BE2C (cell line): Measurements from ENCODE around the gene APRT.

ENCODE experiments used
- DNase-seq: peaks from one replicate; pipeline ENCODE4 v3.0.0-alpha.2; 2020
- H3K27me3 ChIP-seq: fragments of 250-450 bp; sonication (Bioruptor Pico); 2 replicates; pipeline ENCODE4 v1.5.1; 2020; ENCODE audit warnings: mild to moderate bottlenecking
- H3K36me3 ChIP-seq: fragments of 250-450 bp; sonication (Bioruptor Pico); 2 replicates; pipeline ENCODE4 v1.5.1; 2020; ENCODE audit warnings: mild to moderate bottlenecking
- H3K4me1 ChIP-seq: fragments of 250-450 bp; sonication (Bioruptor Pico); 2 replicates; pipeline ENCODE4 v1.5.1; 2020
- H3K4me3 ChIP-seq: 2 replicates; pipeline ENCODE4 v1.5.1; 2011; ENCODE audit warnings: low read depth, low read length
- H3K9me3 ChIP-seq: fragments of 250-450 bp; sonication (Bioruptor Pico); 2 replicates; pipeline ENCODE4 v1.5.1; 2020
- CTCF ChIP-seq: IDR thresholded peaks from 2 replicates; pipeline ENCODE4 v1.5.1; 2012; ENCODE audit warnings: mild to moderate bottlenecking, low read depth, low read length

The APRT gene

GRCh38 chr16:88805340-88805715, 6.4 kb downstream of the APRT start:
- Histone ChIP-seq H3K4me1 (peaks cover 3% of the 10 kb centered on the region), H3K9me3 (no peaks in the 10 kb centered on the region), H3K36me3 (peaks cover 62% of the 10 kb centered on the region), H3K27me3 (no peaks in the 10 kb centered on the region), H3K4me3 (peak overlapping the region; percentile 58)
- no peak for DNase-seq
- no peak for TF ChIP-seq CTCF

- peak overlapping the region; percentile 58 for H3K4me3 ChIP-seq
- H3K27me3 ChIP-seq = no peaks in the 10 kb centered on the region
- DNase-seq = no peak
- H3K4me1 ChIP-seq = no peaks in the 10 kb centered on the region; the same call in 1 of the 2 replicates
- H3K36me3 ChIP-seq = peaks cover 56% of the 10 kb centered on the region
- TF ChIP-seq CTCF = no peak
- no peaks in the 10 kb centered on the region for H3K9me3 ChIP-seq
Measured at GRCh38 chr16:88804552-88805339, 7.0 kb downstream of the APRT start.

GRCh38 chr16:88804173-88804551, 7.6 kb downstream of the APRT start:
- H3K4me1 ChIP-seq = no peaks in the 10 kb centered on the region; the same call in 1 of the 2 replicates
- peaks cover 50% of the 10 kb centered on the region for H3K36me3 ChIP-seq

GRCh38 chr16:88803264-88803987, 8.3 kb downstream of the APRT start, which contains the start of gene CDT1:
Gene CDT1 (plus strand): TSS chr16:88803789. CDS start chr16:88803832, 43 bp downstream.
- no peaks in the 10 kb centered on the region for H3K4me1 ChIP-seq

More at GRCh38 chr16:88804173-88804551, 7.6 kb downstream of the APRT start:
- no peak for TF ChIP-seq CTCF
- Histone ChIP-seq H3K9me3 (no peaks in the 10 kb centered on the region), H3K27me3 (no peaks in the 10 kb centered on the region), H3K4me3 (peak overlapping the region; percentile 58)
- no peak for DNase-seq

GRCh38 chr16:88800277-88800592, 11.5 kb downstream of the APRT start:
- no peak for TF ChIP-seq CTCF
- Histone ChIP-seq H3K36me3 (peaks cover 11% of the 10 kb centered on the region), H3K9me3 (no peaks in the 10 kb centered on the region), H3K4me3 (no peak overlapping the region), H3K27me3 (no peaks in the 10 kb centered on the region), H3K4me1 (no peaks in the 10 kb centered on the region)
- no peak for DNase-seq

More at GRCh38 chr16:88803264-88803987, 8.3 kb downstream of the APRT start, which contains the start of gene CDT1:
- Histone ChIP-seq H3K4me3 (peak within 1 kb of the TSS; percentile 61), H3K9me3 (no peaks in the 10 kb centered on the region), H3K36me3 (peaks cover 43% of the 10 kb centered on the region), H3K27me3 (no peaks in the 10 kb centered on the region)
- no peak for TF ChIP-seq CTCF
- peak; percentile 85 for DNase-seq
